Trophoblast cell (in vitro differentiated cells and primary cell): ENCODE results near the gene KRT26.

Experiments used
- DNase-seq, 2 donors: peaks; one replicate each; pipeline ENCODE4 v3.0.0-alpha.2; 2016
- H2AFZ ChIP-seq: 2 replicates; pipeline ENCODE4 v1.6.1; 2013; ENCODE audit warnings: low read length, moderate library complexity, mild to moderate bottlenecking; ENCODE audit not compliant: insufficient read depth, poor library complexity
- H2AK5ac ChIP-seq: 2 replicates; pipeline ENCODE4 v1.6.1; 2013; ENCODE audit warnings: mild to moderate bottlenecking, low read length
- H2BK120ac ChIP-seq: 2 replicates; pipeline ENCODE4 v1.6.1; 2013; ENCODE audit warnings: low read length, mild to moderate bottlenecking, moderate library complexity; ENCODE audit not compliant: insufficient read depth, poor library complexity
- H2BK12ac ChIP-seq: 2 replicates; pipeline ENCODE4 v1.6.1; 2013; ENCODE audit warnings: mild to moderate bottlenecking, low read length, moderate library complexity
- H2BK5ac ChIP-seq: 2 replicates; pipeline ENCODE4 v1.6.1; 2013; ENCODE audit warnings: low read length, low read depth, moderate library complexity, mild to moderate bottlenecking; ENCODE audit not compliant: poor library complexity
- H3K14ac ChIP-seq: 2 replicates; pipeline ENCODE4 v1.6.1; 2013; ENCODE audit warnings: mild to moderate bottlenecking, low read length
- H3K18ac ChIP-seq: 2 replicates; pipeline ENCODE4 v1.6.1; 2013; ENCODE audit warnings: mild to moderate bottlenecking, low read length
- H3K23ac ChIP-seq: 2 replicates; pipeline ENCODE4 v1.6.1; 2013; ENCODE audit warnings: low read length
- H3K27ac ChIP-seq: 2 replicates; pipeline ENCODE4 v1.5.1; 2013; ENCODE audit warnings: low read depth, mild to moderate bottlenecking, inconsistent platforms, low read length, moderate library complexity
- H3K27me3 ChIP-seq: 2 replicates; pipeline ENCODE4 v1.6.1; 2013; ENCODE audit warnings: inconsistent platforms, mild to moderate bottlenecking, low read length, moderate library complexity; ENCODE audit not compliant: insufficient read depth
- H3K36me3 ChIP-seq, 2 experiments: 1 replicate in 1 of 2; 2 replicates in 1 of 2; pipeline ENCODE4 v1.6.1; 2013; ENCODE audit warnings: low read length in 2 of 2, mild to moderate bottlenecking in 2 of 2, moderate library complexity in 1 of 2; ENCODE audit not compliant: insufficient read depth in 2 of 2, control insufficient read depth in 1 of 2
- H3K4ac ChIP-seq: 2 replicates; pipeline ENCODE4 v1.6.1; 2013; ENCODE audit warnings: low read depth, mild to moderate bottlenecking, low read length, moderate library complexity
- H3K4me1 ChIP-seq, 2 experiments: 1 replicate in 1 of 2; 2 replicates in 1 of 2; pipeline ENCODE4 v1.6.1; 2013; ENCODE audit warnings: low read length in 2 of 2, mild to moderate bottlenecking in 2 of 2, moderate library complexity in 1 of 2; ENCODE audit not compliant: insufficient read depth in 2 of 2, control insufficient read depth in 1 of 2
- H3K4me2 ChIP-seq: 2 replicates; pipeline ENCODE4 v1.6.1; 2013; ENCODE audit warnings: inconsistent platforms, mild to moderate bottlenecking, low read length, moderate library complexity
- H3K4me3 ChIP-seq: 2 replicates; pipeline ENCODE4 v1.5.1; 2013; ENCODE audit warnings: mild to moderate bottlenecking, low read depth, low read length, inconsistent platforms
- H3K79me1 ChIP-seq: one replicate; pipeline ENCODE4 v1.6.1; 2013; ENCODE audit warnings: low read length
- H3K79me2 ChIP-seq: 2 replicates; pipeline ENCODE4 v1.6.1; 2013; ENCODE audit warnings: low read length, mild to moderate bottlenecking; ENCODE audit not compliant: control insufficient read depth, insufficient read depth, poor library complexity
- H3K9ac ChIP-seq: 2 replicates; pipeline ENCODE4 v1.6.1; 2013; ENCODE audit warnings: mild to moderate bottlenecking, low read length
- H3K9me3 ChIP-seq: 2 replicates; pipeline ENCODE4 v1.6.1; 2013; ENCODE audit warnings: low read depth, mild to moderate bottlenecking, control low read depth, inconsistent platforms, low read length; ENCODE audit not compliant: insufficient read depth
- H4K12ac ChIP-seq: 2 replicates; pipeline ENCODE4 v1.6.1; 2013; ENCODE audit warnings: low read depth, mild to moderate bottlenecking, low read length, moderate library complexity
- H4K8ac ChIP-seq: 2 replicates; pipeline ENCODE4 v1.6.1; 2013; ENCODE audit warnings: low read depth, mild to moderate bottlenecking, low read length, moderate library complexity
- H4K91ac ChIP-seq: one replicate; pipeline ENCODE4 v1.6.1; 2013; ENCODE audit warnings: low read depth, mild to moderate bottlenecking, low read length, moderate library complexity
- WGBS: extraction: QIAGEN DNeasy Blood & Tissue Kit; methylation state at CpG from one replicate; pipeline ENCODE4 v1.1.7; 2013; ENCODE audit warnings: missing lambda C conversion rate; ENCODE audit not compliant: insufficient read length, insufficient coverage; ENCODE audit errors: extremely low coverage; 5-methylcytosine and 5-hydroxymethylcytosine counted together

The KRT26 gene

DNA sequence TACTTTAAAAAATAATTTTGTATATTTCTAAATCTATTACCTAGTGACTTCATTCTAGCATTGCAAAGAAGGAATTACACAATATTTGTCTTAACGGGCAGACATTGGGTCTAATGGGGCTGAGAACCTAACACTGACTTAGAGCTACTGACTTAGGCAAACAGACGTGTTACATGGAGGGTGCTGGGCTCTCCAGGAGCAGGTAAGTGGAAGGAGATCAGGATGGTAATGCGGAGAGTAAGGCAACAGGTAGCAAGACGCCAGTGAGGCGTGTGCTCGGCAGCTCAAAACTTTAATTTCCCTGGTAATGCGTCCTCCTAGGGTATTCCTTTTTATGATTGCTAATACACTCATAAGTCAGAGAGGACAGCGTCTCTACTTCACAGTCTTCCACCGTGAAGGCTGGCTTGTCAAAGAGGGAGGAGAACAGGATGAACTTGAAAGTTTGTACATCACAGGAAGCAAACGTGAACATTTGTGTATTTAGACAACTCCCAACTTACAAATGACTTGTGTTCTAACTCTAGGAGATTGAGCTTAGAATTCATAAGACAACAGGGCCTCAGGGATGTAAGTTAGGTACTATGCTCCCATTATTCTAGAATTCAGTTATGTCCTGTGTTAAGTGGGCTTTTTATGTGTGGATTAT is 23.1 kb upstream of the KRT26 start:
- Histone ChIP-seq H4K91ac (no peak overlapping the region), H3K14ac (no peak overlapping the region), H2BK12ac (no peak overlapping the region), H2AFZ (no peak overlapping the region), H4K12ac (no peak overlapping the region), H3K4me2 (no peak overlapping the region), H2BK5ac (no peak overlapping the region), H3K36me3 (no peaks in the 10 kb centered on the region), H3K18ac (no peak overlapping the region), H3K4ac (no peak overlapping the region), H2BK120ac (no peak overlapping the region), H2AK5ac (no peak overlapping the region), H3K27me3 (no peaks in the 10 kb centered on the region), H3K9me3 (peaks cover 1% of the 10 kb centered on the region), H3K23ac (no peak overlapping the region), H3K27ac (no peak overlapping the region), H3K4me3 (no peak overlapping the region), H3K4me1 (no peaks in the 10 kb centered on the region), H3K79me2 (no peaks in the 10 kb centered on the region), H4K8ac (no peak overlapping the region), H3K9ac (peak overlapping the region; percentile 31), H3K79me1 (no peaks in the 10 kb centered on the region)
- WGBS = no CpG with 5 or more reads among the region's 10 CpGs
- no peak for DNase-seq

DNA sequence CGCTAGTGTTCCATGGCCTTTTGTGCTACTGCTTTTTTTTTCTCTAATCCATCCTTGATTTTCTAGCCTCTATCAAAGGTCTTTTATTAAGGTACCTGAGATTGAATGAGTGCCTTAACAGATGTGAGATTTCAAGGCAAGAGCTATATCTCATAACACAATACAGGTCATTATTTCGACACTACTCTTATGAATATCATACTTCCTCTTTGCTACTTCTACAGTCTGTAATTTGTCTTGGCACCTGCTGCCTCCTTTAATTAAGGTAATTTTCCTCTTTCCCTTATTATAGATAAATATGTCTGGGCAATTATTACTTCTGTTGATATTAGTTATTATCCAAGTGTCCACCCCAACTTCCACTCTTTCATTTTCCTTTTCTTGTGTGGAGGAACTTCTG is 22.5 kb upstream of the KRT26 start:
- no peak overlapping the region for H4K12ac ChIP-seq
- no peaks in the 10 kb centered on the region for H3K4me1 ChIP-seq
- H3K79me1 ChIP-seq = no peaks in the 10 kb centered on the region
- H2BK5ac ChIP-seq = no peak overlapping the region
- H3K4ac ChIP-seq = no peak overlapping the region
- H3K36me3 ChIP-seq = no peaks in the 10 kb centered on the region
- no peak overlapping the region for H4K8ac ChIP-seq
- no peak for DNase-seq
- no peak overlapping the region for H2BK120ac ChIP-seq
- H3K9ac ChIP-seq = no peak overlapping the region
- H3K23ac ChIP-seq = no peak overlapping the region
- WGBS = no CpG with 5 or more reads among the region's 2 CpGs
- no peaks in the 10 kb centered on the region for H3K27me3 ChIP-seq
- H3K79me2 ChIP-seq = no peaks in the 10 kb centered on the region
- H2AK5ac ChIP-seq = no peak overlapping the region
- no peak overlapping the region for H3K27ac ChIP-seq
- H3K4me2 ChIP-seq = no peak overlapping the region
- no peak overlapping the region for H3K18ac ChIP-seq
- peaks cover 1% of the 10 kb centered on the region for H3K9me3 ChIP-seq
- H3K4me3 ChIP-seq = no peak overlapping the region
- no peak overlapping the region for H3K14ac ChIP-seq
- H2AFZ ChIP-seq = no peak overlapping the region
- H4K91ac ChIP-seq = no peak overlapping the region
- H2BK12ac ChIP-seq = no peak overlapping the region

DNA sequence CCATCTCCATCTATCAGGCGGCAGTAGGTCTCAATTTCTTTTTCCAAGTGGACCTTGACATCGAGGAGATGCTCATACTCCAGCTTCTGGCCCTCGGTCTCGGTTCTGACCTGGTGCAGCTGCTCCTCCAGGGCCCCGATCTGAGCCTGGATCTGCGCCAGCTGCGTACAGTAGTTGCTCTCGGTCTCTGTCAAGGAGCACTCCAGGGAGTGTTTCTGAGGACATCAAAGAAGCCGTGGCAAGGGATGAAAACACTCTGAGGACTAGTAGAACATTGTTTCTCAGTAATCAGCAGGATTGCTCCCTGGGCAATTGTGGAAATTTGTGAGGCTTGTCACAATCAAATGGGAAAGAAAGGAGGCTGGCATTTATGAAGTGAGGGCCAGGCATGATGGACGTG is 21.8 kb upstream of the KRT26 start:
- Histone ChIP-seq H4K8ac (no peak overlapping the region), H2BK5ac (no peak overlapping the region), H3K9ac (no peak overlapping the region), H2AK5ac (no peak overlapping the region), H4K12ac (no peak overlapping the region), H3K79me1 (no peaks in the 10 kb centered on the region), H3K23ac (no peak overlapping the region), H3K9me3 (peaks cover 1% of the 10 kb centered on the region), H3K4me3 (no peak overlapping the region), H3K27ac (no peak overlapping the region), H3K4me2 (no peak overlapping the region), H3K27me3 (no peaks in the 10 kb centered on the region), H4K91ac (no peak overlapping the region), H2BK12ac (no peak overlapping the region), H2AFZ (no peak overlapping the region), H3K79me2 (no peaks in the 10 kb centered on the region), H2BK120ac (no peak overlapping the region), H3K36me3 (no peaks in the 10 kb centered on the region), H3K4me1 (no peaks in the 10 kb centered on the region), H3K18ac (no peak overlapping the region), H3K4ac (no peak overlapping the region), H3K14ac (no peak overlapping the region)
- DNase-seq = no peak
- whole genome bisulfite sequencing = no CpG with 5 or more reads among the region's 10 CpGs

DNA sequence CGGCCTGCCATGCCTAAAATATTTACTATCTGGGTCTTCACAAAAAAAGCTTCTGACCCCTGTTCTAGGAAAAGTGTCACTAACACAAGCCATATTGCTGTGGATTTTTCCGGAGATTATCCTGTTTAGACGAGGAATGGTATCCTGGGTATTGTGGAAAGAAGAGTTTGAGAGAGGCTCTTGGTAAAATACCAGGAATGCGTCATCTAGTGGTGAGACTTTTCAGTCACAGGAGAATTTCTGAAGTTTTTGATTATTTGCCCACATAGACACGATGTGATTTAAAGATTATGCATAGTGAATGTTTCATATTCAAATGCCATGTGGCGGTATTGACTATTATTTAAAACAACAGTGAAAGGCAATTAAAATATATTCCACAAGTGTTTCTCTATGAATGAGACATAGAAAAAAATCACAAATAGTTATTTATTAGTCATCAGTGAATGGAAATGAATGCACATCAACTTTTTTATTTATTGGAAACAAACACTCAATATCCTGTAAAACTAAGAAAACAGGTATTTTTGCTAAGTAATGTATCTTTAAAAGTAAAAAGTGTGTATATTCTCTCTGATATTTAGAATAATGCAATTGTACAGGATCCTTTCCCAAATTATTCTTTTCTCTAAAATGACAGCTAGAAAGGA is 19.9 kb upstream of the KRT26 start:
- Histone ChIP-seq H3K14ac (no peak overlapping the region), H4K91ac (no peak overlapping the region), H3K79me2 (no peaks in the 10 kb centered on the region), H3K23ac (no peak overlapping the region), H3K36me3 (no peaks in the 10 kb centered on the region), H4K12ac (no peak overlapping the region), H2BK12ac (no peak overlapping the region), H3K4ac (no peak overlapping the region), H3K18ac (no peak overlapping the region), H4K8ac (no peak overlapping the region), H3K4me3 (no peak overlapping the region), H3K79me1 (no peaks in the 10 kb centered on the region), H3K9me3 (peaks cover 1% of the 10 kb centered on the region), H3K9ac (no peak overlapping the region), H2BK5ac (no peak overlapping the region), H2AFZ (no peak overlapping the region), H3K4me1 (no peaks in the 10 kb centered on the region), H3K27ac (no peak overlapping the region), H3K4me2 (no peak overlapping the region), H3K27me3 (no peaks in the 10 kb centered on the region), H2AK5ac (no peak overlapping the region), H2BK120ac (no peak overlapping the region)
- WGBS = no CpG with 5 or more reads among the region's 6 CpGs
- DNase-seq = peak; percentile 12 to 80
